Erythroblast (primary cell): ENCODE results near the gene TRAPPC3.
A peak's percentile ranks its signal among the peaks of the same experiment; 100 is the strongest.
"Not testable (repeated sequence)": the region's sequence is repeated elsewhere in the genome, so short reads cannot be mapped to it uniquely, and the experiment has no call there.

Source experiments
- DNase-seq, 2 experiments: peaks; one replicate each; lab custom pipeline; 2025; lab: John Stamatoyannopoulos, UW
- GATA1 ChIP-seq: IDR thresholded peaks from 2 replicates; pipeline ENCODE4 v1.6.1; 2011; ENCODE audit warnings: low read depth, mild to moderate bottlenecking, control low read depth, low read length, moderate library complexity
- POLR2A ChIP-seq: IDR thresholded peaks from 2 replicates; pipeline ENCODE4 v1.6.1; 2011; ENCODE audit warnings: mild to moderate bottlenecking, low read length

Gene TRAPPC3

DNA sequence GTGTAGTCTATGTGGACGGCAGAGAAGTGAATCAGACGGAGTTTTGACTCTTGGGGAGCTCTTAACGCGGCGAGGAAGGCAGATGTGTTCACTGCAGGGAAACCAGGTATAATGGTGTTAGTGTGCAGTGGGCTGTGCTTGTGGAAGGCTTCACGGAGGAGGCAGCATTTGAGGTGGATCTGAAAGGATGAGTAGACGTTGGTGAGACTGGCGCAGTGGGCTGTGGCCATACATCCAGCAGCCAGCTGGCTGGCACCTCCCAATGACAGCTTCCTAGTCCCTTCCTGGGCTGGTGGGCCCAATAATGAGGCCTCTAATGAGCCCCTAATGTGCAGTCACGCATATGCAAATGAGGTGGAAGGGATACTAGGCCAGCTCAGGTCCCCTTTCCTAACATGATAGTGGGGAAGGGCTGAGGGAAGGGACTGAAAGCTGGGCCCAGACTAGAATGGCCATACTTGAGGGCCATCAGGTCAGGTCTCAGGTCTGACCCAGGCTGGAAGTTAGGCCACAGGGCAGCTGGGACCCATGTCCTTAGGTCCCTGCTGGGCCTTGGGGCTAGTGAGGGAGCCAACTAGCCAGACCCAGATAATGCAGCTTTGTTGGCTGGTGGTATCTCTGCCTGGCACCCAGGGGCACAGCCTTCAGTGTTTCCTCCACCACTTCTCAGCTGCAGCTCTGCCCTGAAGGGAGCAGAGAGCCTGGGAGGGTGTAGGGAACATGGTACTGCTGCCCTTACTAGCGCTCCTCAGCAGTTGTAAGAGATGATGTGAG lies 10.5 kb upstream of the TRAPPC3 start:
- no peak for TF ChIP-seq POLR2A
- TF ChIP-seq GATA1: no peak
- DNase-seq: no peak

DNA sequence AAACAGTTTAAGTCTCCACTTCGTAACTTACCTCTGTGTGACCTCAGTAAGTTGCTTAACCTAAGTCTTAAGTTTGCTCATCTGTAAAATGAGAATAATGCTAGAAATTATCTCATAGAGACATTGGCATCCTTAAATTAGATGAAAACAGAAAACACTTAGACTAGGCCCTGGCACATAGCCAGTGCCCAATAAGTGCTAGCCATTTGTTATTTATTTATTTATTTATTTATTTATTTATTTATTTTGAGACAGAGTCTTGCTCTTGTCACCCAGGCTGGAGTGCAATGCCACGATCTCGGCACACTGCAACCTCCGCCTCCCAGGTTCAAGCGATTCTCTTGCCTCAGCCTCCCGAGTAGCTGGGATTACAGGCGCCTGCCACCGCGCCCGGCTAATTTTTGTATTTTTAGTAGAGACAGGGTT lies 9.6 kb upstream of the TRAPPC3 start:
- not testable (repeated sequence) for DNase-seq

DNA sequence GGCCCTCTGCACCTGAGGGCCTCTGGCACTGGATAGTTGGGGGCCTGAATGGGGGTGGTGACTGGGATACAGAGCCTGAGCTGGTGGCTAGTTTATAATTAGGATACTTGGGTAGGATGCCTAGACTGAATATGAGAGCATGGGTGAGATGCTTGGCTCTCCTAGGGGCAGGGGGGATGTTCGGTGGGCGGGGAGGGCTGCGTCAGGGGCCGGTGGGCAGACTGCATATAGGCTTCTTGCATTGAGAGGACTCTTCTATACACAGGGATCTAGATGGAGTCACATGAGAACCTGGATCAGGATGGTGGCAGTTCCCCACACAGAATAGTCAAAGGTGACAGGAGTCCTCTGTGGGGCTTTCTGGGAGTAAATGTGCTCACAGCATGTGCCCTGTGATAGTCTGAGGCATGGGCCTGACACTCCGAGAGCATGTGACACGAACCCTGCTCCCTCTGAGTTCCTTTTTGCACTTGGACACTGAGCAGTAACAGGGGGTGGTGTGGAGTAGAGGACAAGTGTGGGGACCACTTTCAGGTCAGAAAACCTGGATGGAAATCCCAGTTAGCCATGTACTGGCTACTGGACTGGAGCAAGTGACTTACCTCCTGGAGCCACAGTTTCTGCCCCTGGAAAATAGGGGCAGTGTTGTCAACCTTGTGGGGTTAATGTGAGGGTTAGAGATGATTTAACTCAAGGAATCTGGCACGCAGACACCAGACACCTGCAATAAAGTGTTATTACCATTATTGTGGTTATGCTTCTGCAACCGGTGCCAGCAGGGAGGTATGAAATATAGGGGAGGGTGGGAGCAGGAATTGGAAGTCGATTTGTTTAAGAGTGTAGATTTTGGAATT lies 8.9 kb upstream of the TRAPPC3 start:
- DNase-seq: no peak
- TF ChIP-seq POLR2A (no peak), GATA1 (no peak)

DNA sequence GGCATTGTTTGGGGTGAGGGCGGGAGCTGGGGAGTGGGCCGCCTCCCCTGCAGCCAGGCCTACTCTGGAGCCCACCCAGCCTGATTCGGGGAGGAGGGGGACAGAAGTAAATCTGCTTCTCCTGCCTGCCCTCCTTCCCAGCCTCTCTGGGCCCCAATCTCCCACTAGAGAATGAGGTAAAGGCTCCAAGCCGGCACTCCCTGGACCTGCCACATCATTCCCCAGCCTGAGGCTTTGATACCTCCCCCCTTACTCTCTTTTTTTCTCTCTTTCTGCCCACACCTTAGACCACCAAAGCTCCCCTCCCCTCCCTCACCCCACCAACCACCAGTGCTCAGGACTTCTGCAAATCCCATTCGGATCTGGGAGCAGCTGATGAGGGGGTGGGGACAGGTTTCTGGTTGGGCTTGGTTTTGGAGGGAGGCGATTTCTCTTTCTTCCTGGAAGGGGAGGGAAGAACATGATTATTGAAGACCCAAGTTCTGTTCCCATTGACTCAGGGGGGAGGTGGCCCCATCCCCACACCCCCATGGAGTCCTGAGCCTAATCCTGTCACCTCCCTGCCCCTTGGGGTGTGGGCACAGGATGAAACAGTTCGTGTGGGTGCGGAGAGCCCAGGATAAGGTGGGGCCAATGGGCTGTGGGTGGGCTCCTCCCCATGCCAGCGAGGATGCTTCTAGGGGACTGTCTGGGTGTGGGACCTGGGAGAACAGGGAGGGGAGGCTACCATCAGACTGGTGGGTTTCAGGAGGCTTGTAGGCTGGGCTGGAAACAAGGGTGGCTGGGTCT lies 8.0 kb upstream of the TRAPPC3 start:
- DNase-seq: no peak
- no peak for TF ChIP-seq GATA1
- no peak for TF ChIP-seq POLR2A

DNA sequence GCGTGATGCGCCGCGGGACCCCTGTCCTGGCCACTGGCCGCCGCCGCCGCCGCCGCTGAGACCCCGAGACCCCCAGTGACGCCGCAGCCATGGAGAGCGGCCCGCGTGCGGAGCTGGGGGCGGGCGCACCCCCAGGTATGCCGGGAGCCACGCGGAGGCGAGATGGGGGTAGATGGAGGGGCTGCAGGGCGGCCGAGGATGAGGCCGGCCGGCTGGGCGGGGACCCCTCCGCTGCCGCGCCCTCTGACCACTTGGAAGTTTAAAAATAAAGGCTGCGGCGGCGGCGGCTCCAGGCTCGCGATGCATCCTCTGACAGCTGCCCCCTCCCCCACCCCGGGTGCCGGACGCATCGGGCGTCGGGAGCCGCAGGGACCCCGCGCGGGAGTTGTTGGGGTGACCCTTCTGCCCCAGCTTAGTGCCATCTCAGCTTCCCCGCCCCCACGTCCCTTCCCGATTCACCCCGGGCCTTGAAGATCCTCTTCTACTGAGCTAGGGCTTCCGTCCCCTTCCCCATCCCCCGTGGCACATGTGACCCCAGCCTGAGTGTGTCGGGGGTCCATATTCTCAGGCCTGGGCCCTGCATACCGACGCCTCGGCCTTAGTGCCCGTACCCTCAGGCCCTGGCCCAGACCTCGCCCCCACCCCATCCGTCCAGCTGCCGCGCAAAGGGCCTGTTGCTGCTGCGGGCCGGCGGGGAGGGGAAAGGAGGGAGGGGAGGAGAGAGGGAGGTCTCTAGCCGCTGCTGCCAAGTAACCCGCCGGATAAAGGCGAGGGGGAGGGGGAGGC lies 7.2 kb upstream of the TRAPPC3 start:
- no peak for TF ChIP-seq GATA1
- TF ChIP-seq POLR2A: no peak
- peak; percentile 65 to 67 for DNase-seq

DNA sequence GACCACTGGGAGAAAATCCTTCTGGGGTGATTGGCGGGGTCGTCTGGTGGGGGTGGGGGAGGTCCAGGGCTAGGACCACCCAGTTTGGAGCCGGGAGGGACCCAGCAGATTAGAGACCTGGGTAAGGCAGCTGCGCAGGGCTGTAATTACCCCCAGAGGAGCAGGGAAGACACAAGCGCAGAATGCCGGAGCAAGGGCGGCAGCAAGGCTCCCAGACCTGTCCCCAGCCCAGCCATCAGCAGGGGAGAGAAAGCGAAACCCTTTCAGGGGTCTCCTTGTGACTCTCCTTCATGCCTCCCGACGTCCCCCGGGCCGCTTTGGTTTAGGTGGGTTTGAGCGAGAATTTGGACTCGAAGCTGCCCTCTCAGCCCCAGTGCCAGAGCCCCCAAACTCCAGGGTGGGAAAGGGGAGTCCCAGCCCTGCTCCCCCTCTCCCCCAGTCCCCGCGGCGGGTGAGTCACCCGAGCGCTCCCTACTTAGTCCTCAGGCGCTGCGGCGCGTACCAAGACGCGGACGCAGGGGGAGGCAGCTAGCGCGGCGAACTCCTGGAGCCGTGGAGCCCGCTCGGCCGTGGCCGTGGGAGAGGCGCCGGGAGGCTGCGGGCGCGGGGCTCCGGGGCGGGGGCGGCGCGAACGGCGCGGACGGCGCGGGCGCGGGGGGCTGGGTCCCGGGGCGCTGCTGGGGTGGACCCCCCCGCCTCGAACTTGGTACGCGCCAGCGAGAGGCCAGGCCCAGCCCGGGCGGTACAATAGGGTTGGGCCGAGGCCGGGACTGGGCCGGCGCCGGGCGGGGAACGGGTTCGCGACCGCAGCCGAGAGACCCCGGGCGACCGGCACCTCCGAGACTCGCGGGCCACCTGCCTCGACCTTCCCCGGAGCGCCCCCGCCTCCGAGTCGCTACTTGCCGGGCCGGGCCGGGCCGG lies 6.4 kb upstream of the TRAPPC3 start, which contains the start of gene MAP7D1:
Gene MAP7D1, plus strand, starts transcription at position 753 of the 921 bp plus-strand sequence. CDS start 258 bp downstream, outside the sequence.
- TF ChIP-seq POLR2A: peak; percentile 86
- TF ChIP-seq GATA1: no peak
- peak; percentile 91 to 95 for DNase-seq

DNA sequence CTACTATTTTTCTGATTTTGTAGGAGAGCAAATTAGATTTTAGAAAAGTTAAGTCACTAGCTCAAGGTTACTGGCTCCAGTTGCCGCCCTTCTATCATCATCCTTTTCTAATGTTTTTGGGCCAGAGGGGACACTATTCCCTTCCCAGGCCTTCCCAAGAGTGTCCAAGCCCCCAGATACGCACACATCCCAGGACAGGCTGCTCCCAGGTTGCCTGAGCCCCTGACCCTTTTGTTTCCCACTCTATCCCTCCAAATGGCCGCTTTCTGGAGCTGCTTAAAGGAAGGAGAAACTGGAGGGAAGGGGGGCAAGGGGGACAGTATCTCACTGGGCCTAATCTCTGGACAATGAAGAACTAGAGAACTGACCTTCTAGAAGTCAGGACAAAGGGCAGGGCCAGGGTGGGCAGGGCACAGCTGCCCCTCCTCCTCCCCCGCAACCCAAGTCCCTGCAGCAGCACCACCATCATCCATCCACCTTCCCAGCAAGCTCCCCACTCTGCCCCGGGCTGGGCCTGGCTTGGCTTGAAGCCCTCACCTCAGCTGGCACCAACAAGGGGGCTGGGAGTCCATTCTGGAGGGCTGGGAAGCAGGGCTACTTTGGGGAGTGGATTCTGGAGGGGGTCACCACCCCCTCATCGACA lies 5.6 kb upstream of the TRAPPC3 start:
- peak; percentile 31 to 45 for DNase-seq
- no peak for TF ChIP-seq GATA1
- TF ChIP-seq POLR2A: no peak

DNA sequence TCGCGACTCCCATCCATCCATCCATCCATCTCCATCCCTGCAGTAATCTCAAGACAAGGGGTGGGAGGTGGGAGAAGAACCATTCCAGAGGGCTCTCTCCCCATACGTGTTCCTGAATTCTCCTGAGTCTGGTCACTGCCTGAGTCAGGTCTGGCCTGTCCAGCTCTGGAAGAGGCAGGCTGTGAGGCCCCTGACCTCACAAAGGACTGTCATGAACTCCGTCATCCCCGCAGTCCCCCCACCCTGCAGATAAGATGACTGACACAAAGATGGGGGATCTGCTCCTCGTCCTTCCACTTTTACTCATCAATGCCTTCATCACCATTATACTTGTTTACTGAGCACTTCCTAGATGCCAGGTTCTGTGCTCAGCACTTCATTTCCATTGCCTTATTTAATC lies 5.0 kb upstream of the TRAPPC3 start:
- TF ChIP-seq POLR2A (no peak), GATA1 (no peak)
- DNase-seq: no peak

DNA sequence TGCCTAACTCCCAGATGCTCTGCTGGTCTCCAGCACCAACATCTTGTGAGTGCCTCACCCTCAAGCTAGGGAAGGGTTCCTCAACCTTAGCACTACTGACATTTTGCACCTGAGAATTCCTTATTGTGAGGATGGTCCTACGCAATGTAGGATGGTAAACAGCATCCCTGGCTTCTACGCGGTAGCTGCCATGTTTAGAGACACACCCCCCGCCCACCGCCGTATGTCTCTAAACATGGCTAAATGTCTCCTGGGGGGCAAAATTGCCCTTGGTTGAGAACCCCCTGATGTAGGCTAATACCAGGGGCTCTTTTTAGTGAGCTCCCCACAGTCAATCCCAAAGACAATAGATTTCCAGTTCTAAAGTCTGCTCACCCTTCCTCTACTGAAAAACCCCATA lies 4.2 kb upstream of the TRAPPC3 start:
- TF ChIP-seq POLR2A: no peak
- TF ChIP-seq GATA1: no peak
- DNase-seq: no peak

DNA sequence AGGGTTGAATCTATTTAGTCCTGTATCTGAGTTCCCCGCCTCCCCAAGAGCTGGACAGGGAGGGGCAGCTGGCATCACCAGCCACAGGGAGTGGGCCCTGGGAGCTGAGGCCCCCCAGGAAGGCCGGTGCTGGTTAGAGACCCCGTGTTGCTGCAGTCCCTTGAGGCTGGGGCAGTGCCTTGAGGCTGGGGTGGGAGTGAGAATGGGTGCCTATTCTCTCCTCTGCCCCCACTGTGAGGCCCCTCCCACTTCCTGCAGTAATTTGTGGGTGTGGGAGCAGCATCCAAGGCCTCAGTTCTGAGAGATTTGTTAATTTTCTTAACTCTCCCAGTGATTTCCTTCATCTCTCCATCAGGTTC lies 2.5 kb upstream of the TRAPPC3 start:
- DNase-seq: no peak

DNA sequence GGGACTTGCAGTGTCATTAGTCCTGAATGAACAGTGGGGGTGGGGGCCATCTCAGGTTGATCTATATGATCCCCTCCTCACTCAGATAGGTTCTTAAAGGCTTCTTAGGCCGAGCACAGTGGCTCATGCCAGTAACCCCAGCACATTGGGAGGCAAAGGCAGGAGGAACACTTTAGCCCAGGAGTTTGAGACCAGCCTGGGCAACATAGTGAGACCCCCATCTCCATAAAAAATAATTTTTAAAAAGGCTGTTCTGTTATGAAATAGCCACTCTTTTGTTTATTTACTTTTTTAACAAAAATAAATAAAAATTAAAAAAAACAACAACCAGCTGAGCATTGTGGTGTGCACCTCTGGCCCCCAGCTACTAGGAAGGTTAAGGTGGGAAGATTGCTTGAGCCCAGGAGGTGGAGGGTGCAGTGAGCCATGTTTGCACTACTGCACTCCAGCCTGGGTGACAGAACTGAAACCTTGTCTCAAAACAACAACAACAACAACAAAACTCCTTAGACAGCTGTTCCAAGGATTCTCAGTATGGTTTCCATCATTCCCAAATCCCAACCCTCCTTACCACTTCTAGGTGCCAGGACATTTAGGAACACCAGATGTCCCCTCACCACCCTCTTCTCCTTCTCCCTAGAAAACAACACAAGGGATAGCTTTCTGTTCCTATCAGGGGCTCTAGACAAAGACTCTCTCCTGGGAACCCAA lies 2.0 kb upstream of the TRAPPC3 start:
- TF ChIP-seq POLR2A (no peak), GATA1 (no peak)
- no peak for DNase-seq

More for the DNA sequence above, 2.5 kb upstream of the TRAPPC3 start:
- no peak for TF ChIP-seq POLR2A
- no peak for TF ChIP-seq GATA1
